GM23248 (cell line): ENCODE results near the gene ACER1. TPM values are rescaled to one million over a fixed set of nuclear protein-coding genes. Genes with fewer than 3 reads are reported as not detected.

Source experiments
- DNase-seq: peaks from one replicate; pipeline ENCODE4 v3.0.0-alpha.2; 2015
- H2AFZ ChIP-seq: fragments of 200-600 bp; sonication (generic); 2 replicates; pipeline ENCODE4 v1.6.1; 2016; ENCODE audit warnings: antibody characterized with exemption
- H3F3A ChIP-seq: fragments of 200-600 bp; sonication (generic); 2 replicates; pipeline ENCODE4 v1.6.1; 2016; ENCODE audit warnings: mild to moderate bottlenecking, antibody characterized with exemption, mixed run types; ENCODE audit not compliant: insufficient read depth
- H3K27ac ChIP-seq: fragments of 200-600 bp; sonication (generic); 2 replicates; pipeline ENCODE4 v1.5.1; 2016; ENCODE audit warnings: mild to moderate bottlenecking
- H3K27me3 ChIP-seq: fragments of 200-600 bp; sonication (generic); replicated peaks from 2 replicates; pipeline ENCODE4 v1.6.1; 2016; ENCODE audit warnings: mild to moderate bottlenecking; ENCODE audit not compliant: insufficient read depth
- H3K36me3 ChIP-seq: fragments of 200-600 bp; sonication (generic); 2 replicates; pipeline ENCODE4 v1.6.1; 2016; ENCODE audit warnings: low read depth, mild to moderate bottlenecking
- H3K4me1 ChIP-seq: fragments of 200-600 bp; sonication (generic); 2 replicates; pipeline ENCODE4 v1.6.1; 2016; ENCODE audit warnings: mild to moderate bottlenecking; ENCODE audit not compliant: insufficient read depth
- H3K4me2 ChIP-seq: fragments of 200-600 bp; sonication (generic); one replicate; pipeline ENCODE4 v1.6.1; 2016; ENCODE audit warnings: mild to moderate bottlenecking; ENCODE audit not compliant: unreplicated experiment
- H3K4me3 ChIP-seq: fragments of 200-600 bp; sonication (generic); 2 replicates; pipeline ENCODE4 v1.5.1; 2016; ENCODE audit warnings: mild to moderate bottlenecking
- H3K79me2 ChIP-seq: fragments of 200-600 bp; sonication (generic); 2 replicates; pipeline ENCODE4 v1.6.1; 2016; ENCODE audit warnings: mild to moderate bottlenecking; ENCODE audit not compliant: insufficient read depth
- H3K9ac ChIP-seq: fragments of 200-600 bp; sonication (generic); 2 replicates; pipeline ENCODE4 v1.6.1; 2016; ENCODE audit warnings: mild to moderate bottlenecking
- H3K9me2 ChIP-seq: fragments of 200-600 bp; sonication (generic); 2 replicates; pipeline ENCODE4 v1.6.1; 2016; ENCODE audit warnings: mixed run types, mild to moderate bottlenecking, moderate library complexity; ENCODE audit not compliant: insufficient read depth
- H3K9me3 ChIP-seq: fragments of 200-600 bp; sonication (generic); one replicate; pipeline ENCODE4 v1.6.1; 2017; ENCODE audit warnings: low read depth
- H4K20me1 ChIP-seq: fragments of 200-600 bp; sonication (generic); 2 replicates; pipeline ENCODE4 v1.6.0; 2016; ENCODE audit not compliant: insufficient read depth
- EZH2 ChIP-seq: fragments of 200-600 bp; sonication (generic); IDR thresholded peaks from 2 replicates; pipeline ENCODE4 v1.6.1; 2018; ENCODE audit warnings: antibody characterized with exemption, mild to moderate bottlenecking; ENCODE audit not compliant: insufficient read depth, poor library complexity, severe bottlenecking
- EZH2phosphoT487 ChIP-seq: fragments of 200-600 bp; sonication (generic); IDR thresholded peaks from 2 replicates; pipeline ENCODE4 v1.6.1; 2018; ENCODE audit warnings: antibody characterized with exemption, moderate library complexity, mild to moderate bottlenecking, low read depth; ENCODE audit not compliant: insufficient read depth
- WGBS, 2 experiments: methylation state at CpG; one replicate each; pipeline ENCODE4 v1.1.6; 2015 to 2017; ENCODE audit warnings: low lambda C conversion rate in 2 of 2, low coverage in 1 of 2; ENCODE audit errors: missing lambda C conversion rate in 2 of 2; 5-methylcytosine and 5-hydroxymethylcytosine counted together
- in situ Hi-C: fragments of 300-500 bp; cut with MboI; formaldehyde crosslinking; loops from 2 replicates; pipeline ENCODE4 v1.15.0; 2020
- polyA plus RNA-seq: library from polyadenylated mRNA; unstranded; fragments of >200 nt; fragmentation: Nextera tagmentation; extraction: Ambion mirVana; gene quantifications from 2 replicates; pipeline ENCODE4 v1.2.1, GENCODE V29; 2016
- total RNA-seq: library from RNA; depleted of rRNA; stranded (reverse); fragments of >200 nt; shearing (Covaris generic); gene quantifications from 2 replicates; pipeline ENCODE4 v1.2.3, GENCODE V29; 2014; rRNA removed

Gene ACER1
- total and polyA plus RNA-seq, 2 experiments from 2014 or later: 0.16 to 0.22 TPM

DNA sequence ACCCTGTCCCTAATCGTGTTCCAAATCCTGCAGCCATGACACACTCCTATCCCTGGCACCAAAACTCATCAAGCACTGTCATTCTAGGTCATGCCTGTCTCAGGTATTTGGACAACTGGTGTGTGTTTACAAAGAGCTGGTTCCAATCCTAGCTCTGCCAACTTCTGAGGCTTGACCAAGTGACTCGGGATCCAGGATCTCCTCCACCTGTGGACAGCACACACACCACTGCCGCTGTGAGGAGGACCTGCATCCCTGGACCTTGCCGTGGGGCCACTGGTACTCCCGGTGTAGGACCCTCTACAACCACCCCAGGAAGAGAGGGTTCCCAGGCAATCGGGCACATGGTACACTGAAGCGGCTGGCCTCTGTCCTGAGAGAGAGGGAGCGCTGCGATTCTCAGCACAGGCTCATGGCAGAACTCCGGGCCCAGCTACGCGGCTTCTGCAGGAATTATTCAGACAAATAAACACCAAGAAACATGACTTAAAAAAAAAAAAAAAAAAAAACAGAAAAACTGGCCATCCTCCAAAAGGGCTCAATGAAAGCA is 74.0 kb downstream of the ACER1 start:
- WGBS, 2 experiments: 50 to 51% methylated on average over 12 of the region's 12 CpGs
- H3K4me1 ChIP-seq: no peaks in the 10 kb centered on the region
- no peaks in the 10 kb centered on the region for H3K9me3 ChIP-seq
- no peak overlapping the region for H3K27ac ChIP-seq
- DNase-seq: no peak
- no peaks in the 10 kb centered on the region for H4K20me1 ChIP-seq
- H3K9me2 ChIP-seq: no peaks in the 10 kb centered on the region
- H3K79me2 ChIP-seq: peaks cover 100% of the 10 kb centered on the region
- no peak overlapping the region for H3K4me2 ChIP-seq
- in situ Hi-C loops: no loop called here
- no peaks in the 10 kb centered on the region for H3K27me3 ChIP-seq
- no peak overlapping the region for H3K9ac ChIP-seq
- no peak overlapping the region for H3K4me3 ChIP-seq
- peaks cover 20% of the 10 kb centered on the region; the same call in 1 of the 2 replicates for H3K36me3 ChIP-seq
- TF ChIP-seq EZH2 (no peak), EZH2phosphoT487 (no peak)
- no peak overlapping the region for H2AFZ ChIP-seq
- no peaks in the 10 kb centered on the region for H3F3A ChIP-seq

GRCh38 chr19:6258812-6259311 is 74.5 kb downstream of the ACER1 start:
- in situ Hi-C loops: no loop called here
- no peak for DNase-seq
- H3F3A ChIP-seq: no peaks in the 10 kb centered on the region
- H4K20me1 ChIP-seq: 0 out of 2 replicates have a peak, but pooled peaks cover under 1% of the 10 kb centered on the region
- H3K9ac ChIP-seq: no peak overlapping the region
- H3K9me2 ChIP-seq: no peaks in the 10 kb centered on the region
- H2AFZ ChIP-seq: no peak overlapping the region
- 94 to 96% methylated on average over 15 of the region's 15 CpGs for WGBS, 2 experiments
- H3K27ac ChIP-seq: no peak overlapping the region
- no peak overlapping the region for H3K4me2 ChIP-seq
- peaks cover 100% of the 10 kb centered on the region for H3K79me2 ChIP-seq
- no peaks in the 10 kb centered on the region for H3K9me3 ChIP-seq
- H3K4me1 ChIP-seq: no peaks in the 10 kb centered on the region
- no peak overlapping the region for H3K4me3 ChIP-seq
- peaks cover 20% of the 10 kb centered on the region; the same call in 1 of the 2 replicates for H3K36me3 ChIP-seq
- no peaks in the 10 kb centered on the region for H3K27me3 ChIP-seq
- TF ChIP-seq EZH2 (no peak), EZH2phosphoT487 (no peak)

Other genes starting within 250 kb of the ACER1 start
- gene RFX2, start 223.1 kb downstream of the ACER1 start, total RNA-seq: 10.2 and 13.1 TPM in 2 replicates
- gene RFX2, start 223.1 kb downstream of the ACER1 start, polyA plus RNA-seq: 11.3 and 11.7 TPM in 2 replicates
- gene ACSBG2, start 197.9 kb downstream of the ACER1 start, total RNA-seq: not detected in 2 replicates
- not detected in 2 replicates for gene ACSBG2, start 197.9 kb downstream of the ACER1 start, polyA plus RNA-seq
- 17.3 and 19.1 TPM in 2 replicates for gene MLLT1, start 53.6 kb downstream of the ACER1 start, total RNA-seq
- gene MLLT1, start 53.6 kb downstream of the ACER1 start, polyA plus RNA-seq: 13.3 and 14.3 TPM in 2 replicates
- gene CLPP, start 27.9 kb upstream of the ACER1 start, total RNA-seq: 87.1 and 99.8 TPM in 2 replicates
- gene CLPP, start 27.9 kb upstream of the ACER1 start, polyA plus RNA-seq: 96.0 and 101 TPM in 2 replicates
- 20.2 and 48.5 TPM in 2 replicates for gene ALKBH7, start 39.2 kb upstream of the ACER1 start, total RNA-seq
- 72.4 and 79.8 TPM in 2 replicates for gene ALKBH7, start 39.2 kb upstream of the ACER1 start, polyA plus RNA-seq
- gene PSPN, start 42.3 kb upstream of the ACER1 start, total RNA-seq: 0.22 and 0.89 TPM in 2 replicates
- gene PSPN, start 42.3 kb upstream of the ACER1 start, polyA plus RNA-seq: 0.72 and 0.75 TPM in 2 replicates
- gene GTF2F1, start 59.6 kb upstream of the ACER1 start, total RNA-seq: 43.3 and 48.7 TPM in 2 replicates
- gene GTF2F1, start 59.6 kb upstream of the ACER1 start, polyA plus RNA-seq: 41.2 and 44.0 TPM in 2 replicates
- 55.1 and 61.6 TPM in 2 replicates for gene KHSRP, start 91.2 kb upstream of the ACER1 start, total RNA-seq
- gene KHSRP, start 91.2 kb upstream of the ACER1 start, polyA plus RNA-seq: 16.9 and 17.3 TPM in 2 replicates
- gene SLC25A41, start 100.2 kb upstream of the ACER1 start, total RNA-seq: not detected in 2 replicates
- gene SLC25A41, start 100.2 kb upstream of the ACER1 start, polyA plus RNA-seq: not detected in 2 replicates
- gene SLC25A23, start 126.2 kb upstream of the ACER1 start, total RNA-seq: 33.2 and 43.3 TPM in 2 replicates
- gene SLC25A23, start 126.2 kb upstream of the ACER1 start, polyA plus RNA-seq: 12.5 and 13.7 TPM in 2 replicates
- gene CRB3, start 130.7 kb upstream of the ACER1 start, total RNA-seq: not detected in 2 replicates
- not detected in 2 replicates for gene CRB3, start 130.7 kb upstream of the ACER1 start, polyA plus RNA-seq
- not detected in 2 replicates for gene DENND1C, start 148.2 kb upstream of the ACER1 start, total RNA-seq
- not detected in 2 replicates for gene DENND1C, start 148.2 kb upstream of the ACER1 start, polyA plus RNA-seq
- gene TUBB4A, start 168.7 kb upstream of the ACER1 start, total RNA-seq: not detected in 2 replicates
- not detected in 2 replicates for gene TUBB4A, start 168.7 kb upstream of the ACER1 start, polyA plus RNA-seq
- 0.22 and 1.1 TPM in 2 replicates for gene TNFSF9, start 197.4 kb upstream of the ACER1 start, total RNA-seq
- 0.29 and 0.58 TPM in 2 replicates for gene TNFSF9, start 197.4 kb upstream of the ACER1 start, polyA plus RNA-seq